PC-3 (cell line): ENCODE data around the gene SFXN3.

Source experiments
- CTCF ChIP-seq: fragments of 300-600 bp; sonication (generic); conservative IDR thresholded peaks from 2 replicates; pipeline ENCODE4 v1.5.1; 2017; ENCODE audit warnings: antibody characterized with exemption, low read depth, mild to moderate bottlenecking, low read length
- EZH2 ChIP-seq: fragments of 300-600 bp; sonication (generic); IDR thresholded peaks from one replicate; pipeline ENCODE4 v1.6.1; 2017; ENCODE audit warnings: antibody characterized with exemption, mild to moderate bottlenecking, low read length; ENCODE audit not compliant: unreplicated experiment
- EZH2phosphoT487 ChIP-seq: fragments of 300-600 bp; sonication (generic); IDR thresholded peaks from 2 replicates; pipeline ENCODE4 v1.6.1; 2018; ENCODE audit warnings: mild to moderate bottlenecking, antibody characterized with exemption, low read length, borderline replicate concordance

GRCh38 chr10:101060951-101061623 is 30.1 kb downstream of the SFXN3 start:
- no peak for TF ChIP-seq CTCF
- TF ChIP-seq EZH2: no peak
- no peak for TF ChIP-seq EZH2phosphoT487
